ENCODE measurements around the gene NKIRAS2. TPM values are rescaled to one million over a fixed set of nuclear protein-coding genes. Genes with fewer than 3 reads are reported as not detected.

Gene NKIRAS2
- polyA plus RNA-seq, 1 of the 3 experiments (the other 2 are of a cell fraction) = 91.8 TPM

- Histone ChIP-seq H3K9me2 (no peaks in the 10 kb centered on the region), H3K79me2 (ENCODE audit: insufficient read depth) (peaks cover 61% of the 10 kb centered on the region), H3K27ac (ENCODE audit: low read depth in 2 of 2, low read length in 1 of 2) (no peak overlapping the region), H3K4me1 (ENCODE audit: control insufficient read depth in 1 of 2, insufficient read depth in 2 of 2, low read depth in 1 of 2, low read length in 1 of 2) (peaks cover 5 to 8% of the 10 kb centered on the region in 2 experiments; a peak in 2 of 4 replicates), H3K27me3 (ENCODE audit: insufficient read depth) (no peaks in the 10 kb centered on the region), H2AFZ (ENCODE audit: low read depth) (no peak overlapping the region), H3K9ac (no peak overlapping the region), H3F3A (replicated peaks; ENCODE audit: insufficient read depth) (peaks cover 4% of the 10 kb centered on the region), H3K4me3 (ENCODE audit: low read depth in 2 of 2, low read length in 1 of 2) (no peak overlapping the region), H3K9me3 (no peaks in the 10 kb centered on the region), H3K36me3 (replicated peaks in 1 of 2; ENCODE audit: control insufficient read depth in 1 of 2, insufficient read depth in 2 of 2, low read length in 1 of 2) (peaks cover 48 to 56% of the 10 kb centered on the region in 2 experiments), H3K4me2 (no peak overlapping the region), H4K20me1 (ENCODE audit: insufficient read depth) (peaks cover 39% of the 10 kb centered on the region)
- 95% methylated on average over 3 of the region's 3 CpGs for WGBS (ENCODE audit: low lambda C conversion rate)
- no peak for DNase-seq
- CTCF ChIA-PET = interaction anchor here (1.0 to 1.3 kb wide), 3 partner anchors 17 to 101 kb away, joined by 3 to 4 read pairs (median 3); no protein-coding TSS in a partner anchor
- POLR2A ChIA-PET = no interaction called here
- TF ChIP-seq EP300 (IDR thresholded peaks at IDR 0.05; ENCODE audit: borderline replicate concordance in 1 of 2, low read depth in 1 of 2, low read length in 1 of 2) = no peak
- no peak for TF ChIP-seq CHD2 (IDR thresholded peaks at IDR 0.05; ENCODE audit: low read length, partially characterized antibody)
- no peak for TF ChIP-seq TEAD4 (IDR thresholded peaks at IDR 0.05; ENCODE audit: borderline replicate concordance, insufficient read depth)
- no peak for TF ChIP-seq NRF1 (IDR thresholded peaks at IDR 0.05; ENCODE audit: low read depth, low read length)
- TF ChIP-seq SMC3 (IDR thresholded peaks at IDR 0.05; ENCODE audit: low read depth, low read length) = no peak
- no peak for TF ChIP-seq RXRA (IDR thresholded peaks at IDR 0.05; ENCODE audit: borderline replicate concordance, low read depth)
- TF ChIP-seq GATA2 (CRISPR knock-in tag; IDR thresholded peaks at IDR 0.05) = no peak
- no peak for TF ChIP-seq TCF12 (IDR thresholded peaks at IDR 0.05)
- no peak for TF ChIP-seq REST (IDR thresholded peaks at IDR 0.05; ENCODE audit: low read depth, low read length)
- no peak for TF ChIP-seq MXI1 (IDR thresholded peaks at IDR 0.05; ENCODE audit: low read depth, low read length)
- TF ChIP-seq FOXJ3 (CRISPR knock-in tag; IDR thresholded peaks at IDR 0.05) = no peak
- TF ChIP-seq SIN3A (IDR thresholded peaks at IDR 0.05; ENCODE audit: borderline replicate concordance, low read depth, low read length) = no peak
- no peak for TF ChIP-seq POLR2AphosphoS5 (IDR thresholded peaks at IDR 0.05; ENCODE audit: low read depth, low read length)
These were observed 19.3 kb upstream of the NKIRAS2 start for GRCh38 chr17:42000413-42001133.

- H3K27me3 ChIP-seq (ENCODE audit: insufficient read depth) = no peaks in the 10 kb centered on the region
- no peaks in the 10 kb centered on the region for H3F3A ChIP-seq (replicated peaks; ENCODE audit: insufficient read depth)
- H3K9me3 ChIP-seq = no peaks in the 10 kb centered on the region
- peaks cover 68% of the 10 kb centered on the region for H3K79me2 ChIP-seq (ENCODE audit: insufficient read depth)
- peaks cover 48% of the 10 kb centered on the region for H4K20me1 ChIP-seq (ENCODE audit: insufficient read depth)
- no peak overlapping the region for H2AFZ ChIP-seq (ENCODE audit: low read depth)
- TF ChIP-seq CHD2 (IDR thresholded peaks at IDR 0.05; ENCODE audit: low read length, partially characterized antibody) (no peak), EP300 (IDR thresholded peaks at IDR 0.05; ENCODE audit: borderline replicate concordance in 1 of 2, low read depth in 1 of 2, low read length in 1 of 2) (no peak), EZH2phosphoT487 (IDR thresholded peaks at IDR 0.05; ENCODE audit: borderline replicate concordance, low read depth) (no peak), MEF2A (IDR thresholded peaks at IDR 0.05; ENCODE audit: borderline replicate concordance, low read depth) (no peak), NRF1 (IDR thresholded peaks at IDR 0.05; ENCODE audit: low read depth, low read length) (no peak)
- no peak overlapping the region for H3K9ac ChIP-seq
- ChIA-PET CTCF (no interaction called here), POLR2A (no interaction called here)
- H3K4me2 ChIP-seq = no peak overlapping the region
- no peak overlapping the region for H3K27ac ChIP-seq (ENCODE audit: low read depth in 2 of 2, low read length in 1 of 2)
- DNase-seq = no peak
- H3K4me1 ChIP-seq (ENCODE audit: control insufficient read depth in 1 of 2, insufficient read depth in 2 of 2, low read depth in 1 of 2, low read length in 1 of 2) = peaks cover 6 to 8% of the 10 kb centered on the region in 2 experiments; a peak in 2 of 4 replicates
- H3K36me3 ChIP-seq (replicated peaks in 1 of 2; ENCODE audit: control insufficient read depth in 1 of 2, insufficient read depth in 2 of 2, low read length in 1 of 2) = peaks cover 37 to 44% of the 10 kb centered on the region in 2 experiments
- 98% methylated on average over 2 of the region's 2 CpGs for WGBS (ENCODE audit: low lambda C conversion rate)
- H3K9me2 ChIP-seq = no peaks in the 10 kb centered on the region
- no peak overlapping the region for H3K4me3 ChIP-seq (ENCODE audit: low read depth in 2 of 2, low read length in 1 of 2)
These were observed 18.2 kb upstream of the NKIRAS2 start for GRCh38 chr17:42001729-42002128.

Data from SK-N-SH (cell line).